ENCODE results near the gene COL9A3.
"Not testable (repeated sequence)": the region's sequence is repeated elsewhere in the genome, so short reads cannot be mapped to it uniquely, and the experiment has no call there.

The COL9A3 gene

GRCh38 chr20:62859721-62860120, 42.9 kb downstream of the COL9A3 start:
- Mint-ChIP-seq H3K4me1 (ENCODE audit: low read depth) (peaks cover 16% of the 10 kb centered on the region), H3K4me3 (no peak overlapping the region), H3K27ac (no peak overlapping the region), H3K9me3 (no peaks in the 10 kb centered on the region), H3K36me3 (ENCODE audit: low read depth) (peaks cover 10% of the 10 kb centered on the region), H3K27me3 (peaks cover 16% of the 10 kb centered on the region)
- intact Hi-C loops (cut with micrococcal nuclease), result loop anchor here (5.0 kb wide), 1 partner anchor 93 kb away; the partner anchor contains the start of gene SLC17A9

- peaks cover 16% of the 10 kb centered on the region for H3K4me1 Mint-ChIP-seq (ENCODE audit: low read depth)
- H3K36me3 Mint-ChIP-seq (ENCODE audit: low read depth), result peaks cover 10% of the 10 kb centered on the region
- intact Hi-C loops (cut with micrococcal nuclease), result loop anchor here (5.0 kb wide), 1 partner anchor 92 kb away; the partner anchor contains the start of gene SLC17A9
- peak overlapping the region; percentile 22 for H3K4me3 Mint-ChIP-seq
- H3K27ac Mint-ChIP-seq, result no peak overlapping the region
- H3K9me3 Mint-ChIP-seq, result no peaks in the 10 kb centered on the region
- peaks cover 17% of the 10 kb centered on the region for H3K27me3 Mint-ChIP-seq
Measured at GRCh38 chr20:62860391-62860923, 43.6 kb downstream of the COL9A3 start.

GRCh38 chr20:62860924-62861691, 44.3 kb downstream of the COL9A3 start:
- peak overlapping the region; percentile 56 for H3K4me3 Mint-ChIP-seq
- intact Hi-C loops (cut with micrococcal nuclease), result loop anchor here (5.0 kb wide), 1 partner anchor 91 kb away; the partner anchor contains the start of gene SLC17A9
- peaks cover 22% of the 10 kb centered on the region for H3K27me3 Mint-ChIP-seq
- H3K36me3 Mint-ChIP-seq (ENCODE audit: low read depth), result peaks cover 10% of the 10 kb centered on the region
- peaks cover 16% of the 10 kb centered on the region for H3K4me1 Mint-ChIP-seq (ENCODE audit: low read depth)
- H3K9me3 Mint-ChIP-seq, result no peaks in the 10 kb centered on the region
- H3K27ac Mint-ChIP-seq, result no peak overlapping the region

- Mint-ChIP-seq H3K27ac (peak within 1 kb of the TSS; percentile 70), H3K36me3 (ENCODE audit: low read depth) (peaks cover 8% of the 10 kb centered on the region), H3K9me3 (no peaks in the 10 kb centered on the region), H3K27me3 (peaks cover 22% of the 10 kb centered on the region), H3K4me3 (peak within 1 kb of the TSS; percentile 56), H3K4me1 (ENCODE audit: low read depth) (peaks cover 16% of the 10 kb centered on the region)
- intact Hi-C loops (cut with micrococcal nuclease), result loop anchor here (5.0 kb wide), 1 partner anchor 90 kb away; the partner anchor contains the start of gene SLC17A9
Measured at GRCh38 chr20:62861726-62862336, 45.0 kb downstream of the COL9A3 start, which contains the start of gene TCFL5. TSS of gene TCFL5 (minus strand) at chr20:62861822. CDS start at chr20:62861670, 152 bp downstream.

GRCh38 chr20:62864207-62864606, 47.4 kb downstream of the COL9A3 start:
- Mint-ChIP-seq H3K36me3 (ENCODE audit: low read depth) (no peaks in the 10 kb centered on the region), H3K9me3 (no peaks in the 10 kb centered on the region), H3K4me3 (no peak overlapping the region), H3K4me1 (ENCODE audit: low read depth) (peaks cover 13% of the 10 kb centered on the region), H3K27ac (no peak overlapping the region), H3K27me3 (peaks cover 30% of the 10 kb centered on the region)
- intact Hi-C loops (cut with micrococcal nuclease), result loop anchor here (5.0 kb wide), 1 partner anchor 88 kb away; the partner anchor contains the start of gene SLC17A9

GRCh38 chr20:62872184-62872847, 55.5 kb downstream of the COL9A3 start:
- Mint-ChIP-seq H3K4me3 (no peak overlapping the region), H3K4me1 (ENCODE audit: low read depth) (peaks cover 44% of the 10 kb centered on the region), H3K27ac (peak overlapping the region; percentile 26), H3K27me3 (peaks cover 29% of the 10 kb centered on the region), H3K36me3 (ENCODE audit: low read depth) (no peaks in the 10 kb centered on the region), H3K9me3 (no peaks in the 10 kb centered on the region)
- intact Hi-C loops (cut with micrococcal nuclease), result loop anchor here (5.0 kb wide), 1 partner anchor 135 kb away; the partner anchor contains the start of gene BHLHE23

GRCh38 chr20:62872862-62873261, 56.0 kb downstream of the COL9A3 start:
- Mint-ChIP-seq H3K4me1 (ENCODE audit: low read depth) (peaks cover 44% of the 10 kb centered on the region), H3K9me3 (no peaks in the 10 kb centered on the region), H3K27me3 (peaks cover 26% of the 10 kb centered on the region), H3K4me3 (no peak overlapping the region), H3K36me3 (ENCODE audit: low read depth) (no peaks in the 10 kb centered on the region), H3K27ac (peak overlapping the region; percentile 26)
- intact Hi-C loops (cut with micrococcal nuclease), result loop anchor here (5.0 kb wide), 1 partner anchor 134 kb away; the partner anchor contains the start of gene BHLHE23

GRCh38 chr20:62873280-62873679, 56.4 kb downstream of the COL9A3 start:
- peaks cover 22% of the 10 kb centered on the region for H3K27me3 Mint-ChIP-seq
- H3K27ac Mint-ChIP-seq, result no peak overlapping the region
- H3K9me3 Mint-ChIP-seq, result no peaks in the 10 kb centered on the region
- H3K4me3 Mint-ChIP-seq, result no peak overlapping the region
- intact Hi-C loops (cut with micrococcal nuclease), result loop anchor here (5.0 kb wide), 1 partner anchor 134 kb away; the partner anchor contains the start of gene BHLHE23
- H3K4me1 Mint-ChIP-seq (ENCODE audit: low read depth), result peaks cover 44% of the 10 kb centered on the region
- peaks cover 4% of the 10 kb centered on the region for H3K36me3 Mint-ChIP-seq (ENCODE audit: low read depth)

GRCh38 chr20:62873681-62874031, 56.8 kb downstream of the COL9A3 start:
- peaks cover 21% of the 10 kb centered on the region for H3K27me3 Mint-ChIP-seq
- intact Hi-C loops (cut with micrococcal nuclease), result loop anchor here (5.0 kb wide), 1 partner anchor 134 kb away; the partner anchor contains the start of gene BHLHE23
- peaks cover 44% of the 10 kb centered on the region for H3K4me1 Mint-ChIP-seq (ENCODE audit: low read depth)
- not testable (repeated sequence) for H3K36me3 Mint-ChIP-seq (ENCODE audit: low read depth); H3K27ac Mint-ChIP-seq; H3K9me3 Mint-ChIP-seq; H3K4me3 Mint-ChIP-seq

- no peak overlapping the region for H3K4me3 Mint-ChIP-seq
- intact Hi-C loops (cut with micrococcal nuclease), result loop anchor here (5.0 kb wide), 1 partner anchor 132 kb away; the partner anchor contains the start of gene BHLHE23
- no peak overlapping the region for H3K27ac Mint-ChIP-seq
- peaks cover 21% of the 10 kb centered on the region for H3K27me3 Mint-ChIP-seq
- peaks cover 44% of the 10 kb centered on the region for H3K4me1 Mint-ChIP-seq (ENCODE audit: low read depth)
- peaks cover 17% of the 10 kb centered on the region for H3K36me3 Mint-ChIP-seq (ENCODE audit: low read depth)
- no peaks in the 10 kb centered on the region for H3K9me3 Mint-ChIP-seq
Measured at GRCh38 chr20:62874964-62875344, 58.1 kb downstream of the COL9A3 start.

- Mint-ChIP-seq H3K27ac (peak overlapping the region; percentile 76), H3K9me3 (no peaks in the 10 kb centered on the region), H3K36me3 (ENCODE audit: low read depth) (peaks cover 25% of the 10 kb centered on the region), H3K4me3 (peak overlapping the region; percentile 61), H3K27me3 (peaks cover 20% of the 10 kb centered on the region), H3K4me1 (ENCODE audit: low read depth) (peaks cover 44% of the 10 kb centered on the region)
- intact Hi-C loops (cut with micrococcal nuclease), result no loop called here
Measured at GRCh38 chr20:62875419-62876361, 58.8 kb downstream of the COL9A3 start.

GRCh38 chr20:62876501-62876901, 59.7 kb downstream of the COL9A3 start:
- H3K27ac Mint-ChIP-seq, result peak overlapping the region; percentile 53

More at GRCh38 chr20:62876501-62876901, 59.7 kb downstream of the COL9A3 start:
- Mint-ChIP-seq H3K27me3 (peaks cover 20% of the 10 kb centered on the region), H3K9me3 (no peaks in the 10 kb centered on the region), H3K4me3 (no peak overlapping the region), H3K36me3 (ENCODE audit: low read depth) (peaks cover 33% of the 10 kb centered on the region), H3K4me1 (ENCODE audit: low read depth) (peaks cover 44% of the 10 kb centered on the region)
- intact Hi-C loops (cut with micrococcal nuclease), result no loop called here
